Neuronal stem cell (in vitro differentiated cells): ENCODE results near the gene KCNAB2.
A peak's percentile ranks its signal among the peaks of the same experiment; 100 is the strongest.

Experiments used
- DNase-seq: peaks from one replicate; pipeline ENCODE4 v3.0.0-alpha.2; 2013; ENCODE audit warnings: low spot score
- H2AFZ ChIP-seq: one replicate; pipeline ENCODE4 v1.6.1; 2013; ENCODE audit warnings: mild to moderate bottlenecking, low read length, inconsistent platforms
- H2AK5ac ChIP-seq: 2 replicates; pipeline ENCODE4 v1.6.1; 2013; ENCODE audit warnings: low read depth, mild to moderate bottlenecking, inconsistent platforms, low read length, moderate library complexity, mixed read lengths
- H2BK120ac ChIP-seq: 2 replicates; pipeline ENCODE4 v1.6.1; 2013; ENCODE audit warnings: low read depth, mild to moderate bottlenecking, inconsistent platforms, low read length, moderate library complexity, mixed read lengths
- H2BK12ac ChIP-seq: one replicate; pipeline ENCODE4 v1.6.1; 2013; ENCODE audit warnings: low read length, inconsistent platforms
- H2BK15ac ChIP-seq: 2 replicates; pipeline ENCODE4 v1.6.1; 2013; ENCODE audit warnings: mild to moderate bottlenecking, low read length, inconsistent platforms, mixed read lengths
- H2BK5ac ChIP-seq: one replicate; pipeline ENCODE4 v1.6.1; 2013; ENCODE audit warnings: inconsistent platforms, mild to moderate bottlenecking, low read length, moderate library complexity
- H3K14ac ChIP-seq: one replicate; pipeline ENCODE4 v1.6.1; 2013; ENCODE audit warnings: low read length, inconsistent platforms
- H3K18ac ChIP-seq: 2 replicates; pipeline ENCODE4 v1.6.1; 2013; ENCODE audit warnings: low read length, inconsistent platforms
- H3K23ac ChIP-seq: 2 replicates; pipeline ENCODE4 v1.6.1; 2013; ENCODE audit warnings: low read depth, mild to moderate bottlenecking, mixed read lengths, low read length, inconsistent platforms; ENCODE audit not compliant: poor library complexity
- H3K27ac ChIP-seq: replicated peaks from 3 replicates; pipeline ENCODE4 v1.5.1; 2013; ENCODE audit warnings: low read length, inconsistent platforms
- H3K27me3 ChIP-seq, 3 experiments: 2 replicates each; pipeline ENCODE4 v1.6.1; 2013; ENCODE audit warnings: low read length in 3 of 3, mild to moderate bottlenecking in 2 of 3, inconsistent platforms in 1 of 3, low read depth in 1 of 3, mixed read lengths in 1 of 3, moderate library complexity in 1 of 3; ENCODE audit not compliant: control insufficient read depth in 3 of 3, insufficient read depth in 3 of 3
- H3K36me3 ChIP-seq, 2 donors: replicated peaks in 1 of 2; 2 replicates each; pipeline ENCODE4 v1.6.1; 2013; ENCODE audit warnings: low read length in 2 of 2; ENCODE audit not compliant: control insufficient read depth in 2 of 2, insufficient read depth in 2 of 2
- H3K4ac ChIP-seq: 2 replicates; pipeline ENCODE4 v1.6.1; 2013; ENCODE audit warnings: inconsistent platforms, mild to moderate bottlenecking, low read length, moderate library complexity
- H3K4me1 ChIP-seq, 2 donors: 1 replicate in 1 of 2; 2 replicates in 1 of 2; pipeline ENCODE4 v1.6.1; 2013; ENCODE audit warnings: low read length in 2 of 2, low read depth in 1 of 2; ENCODE audit not compliant: control insufficient read depth in 2 of 2, insufficient read depth in 1 of 2
- H3K4me2 ChIP-seq: one replicate; pipeline ENCODE4 v1.6.1; 2013; ENCODE audit warnings: mild to moderate bottlenecking, low read length, inconsistent platforms; ENCODE audit not compliant: insufficient read depth, poor library complexity, severe bottlenecking
- H3K4me3 ChIP-seq, 2 donors: 2 replicates each; pipeline ENCODE4 v1.5.1; 2013; ENCODE audit warnings: low read length in 2 of 2, mild to moderate bottlenecking in 2 of 2, inconsistent platforms in 1 of 2, moderate library complexity in 1 of 2
- H3K79me1 ChIP-seq: one replicate; pipeline ENCODE4 v1.6.1; 2013; ENCODE audit warnings: low read depth, mild to moderate bottlenecking, inconsistent platforms, low read length, moderate library complexity
- H3K9ac ChIP-seq: one replicate; pipeline ENCODE4 v1.6.1; 2013; ENCODE audit warnings: mild to moderate bottlenecking, low read depth, low read length, inconsistent platforms; ENCODE audit not compliant: poor library complexity
- H3K9me3 ChIP-seq, 2 donors: replicated peaks in 1 of 2; 2 replicates each; pipeline versions ENCODE3 to v1.6.1; 2013; ENCODE audit warnings: low read length in 2 of 2, mild to moderate bottlenecking in 2 of 2, inconsistent platforms in 1 of 2, low read depth in 1 of 2, mixed read lengths in 1 of 2, moderate library complexity in 1 of 2; ENCODE audit not compliant: control insufficient read depth in 2 of 2, insufficient read depth in 1 of 2
- H4K8ac ChIP-seq: one replicate; pipeline ENCODE4 v1.6.1; 2013; ENCODE audit warnings: low read depth, mild to moderate bottlenecking, inconsistent platforms, low read length, moderate library complexity
- H4K91ac ChIP-seq: one replicate; pipeline ENCODE4 v1.6.1; 2013; ENCODE audit warnings: low read length, low read depth, mild to moderate bottlenecking, inconsistent platforms; ENCODE audit not compliant: poor library complexity
- WGBS, 2 donors: extraction: QIAGEN DNeasy Blood & Tissue Kit; methylation state at CpG; one replicate each; pipeline ENCODE4 v1.1.7; 2013; ENCODE audit warnings: missing lambda C conversion rate in 2 of 2, mixed read lengths in 1 of 2; ENCODE audit not compliant: insufficient read length in 2 of 2, insufficient replicate concordance in 1 of 2; ENCODE audit errors: extremely low coverage in 2 of 2; 5-methylcytosine and 5-hydroxymethylcytosine counted together

KCNAB2 gene

GRCh38 chr1:6111571-6111970 is 65.9 kb downstream of the KCNAB2 start:
- DNase-seq: no peak
- Histone ChIP-seq H3K4me3 (no peak overlapping the region), H2AK5ac (peak overlapping the region; percentile 5)

GRCh38 chr1:6111991-6112689 is 66.5 kb downstream of the KCNAB2 start:
- whole genome bisulfite sequencing, 2 donors: no CpG with 5 or more reads among the region's 13 CpGs
- Histone ChIP-seq H3K9me3 (peaks cover 0 to 7% of the 10 kb centered on the region in 2 donors), H3K27ac (no peak overlapping the region), H2BK120ac (no peak overlapping the region), H3K4me1 (no peaks in the 10 kb centered on the region), H3K4ac (no peak overlapping the region), H3K4me3 (no peak overlapping the region), H2BK15ac (no peak overlapping the region), H3K14ac (no peak overlapping the region), H2BK5ac (no peak overlapping the region), H3K79me1 (no peaks in the 10 kb centered on the region), H3K36me3 (no peaks in the 10 kb centered on the region), H4K8ac (no peak overlapping the region), H2AFZ (no peak overlapping the region), H2AK5ac (peak overlapping the region; percentile 5), H4K91ac (no peak overlapping the region), H3K23ac (no peak overlapping the region), H3K4me2 (no peak overlapping the region), H3K27me3 (peaks cover 0 to 7% (median 0%) of the 10 kb centered on the region in 3 experiments), H2BK12ac (no peak overlapping the region), H3K9ac (peak overlapping the region; percentile 9), H3K18ac (no peak overlapping the region)
- DNase-seq: no peak

More at GRCh38 chr1:6111571-6111970, 65.9 kb downstream of the KCNAB2 start:
- Histone ChIP-seq H3K4ac (no peak overlapping the region), H2AFZ (no peak overlapping the region), H3K27ac (no peak overlapping the region), H2BK12ac (no peak overlapping the region), H3K14ac (no peak overlapping the region), H3K27me3 (peaks cover 0 to 7% (median 0%) of the 10 kb centered on the region in 3 experiments), H3K9ac (peak overlapping the region; percentile 9), H2BK15ac (no peak overlapping the region), H3K23ac (peak overlapping the region; percentile 16), H3K4me2 (no peak overlapping the region), H4K8ac (no peak overlapping the region), H3K4me1 (no peaks in the 10 kb centered on the region), H2BK5ac (no peak overlapping the region), H3K18ac (no peak overlapping the region), H2BK120ac (no peak overlapping the region), H3K9me3 (peaks cover 0 to 7% of the 10 kb centered on the region in 2 donors), H3K36me3 (no peaks in the 10 kb centered on the region), H3K79me1 (no peaks in the 10 kb centered on the region), H4K91ac (no peak overlapping the region)
- WGBS, 2 donors: no CpG with 5 or more reads among the region's 24 CpGs

- Histone ChIP-seq H2AK5ac (no peak overlapping the region), H3K36me3 (no peaks in the 10 kb centered on the region), H2AFZ (no peak overlapping the region), H3K27me3 (peaks cover 0 to 7% (median 0%) of the 10 kb centered on the region in 3 experiments), H2BK12ac (no peak overlapping the region), H2BK120ac (no peak overlapping the region), H3K4me1 (no peaks in the 10 kb centered on the region), H2BK15ac (no peak overlapping the region), H3K79me1 (no peaks in the 10 kb centered on the region), H3K4me2 (no peak overlapping the region), H2BK5ac (no peak overlapping the region), H3K14ac (no peak overlapping the region), H3K23ac (no peak overlapping the region), H3K9me3 (peaks cover 0 to 5% of the 10 kb centered on the region in 2 donors), H3K9ac (no peak overlapping the region), H3K4me3 (no peak overlapping the region), H4K91ac (no peak overlapping the region), H3K27ac (no peak overlapping the region), H3K4ac (no peak overlapping the region), H4K8ac (no peak overlapping the region), H3K18ac (no peak overlapping the region)
- DNase-seq: no peak
- WGBS, 2 donors: no CpG with 5 or more reads among the region's 5 CpGs
Measured at GRCh38 chr1:6112690-6113005, 67.0 kb downstream of the KCNAB2 start.

GRCh38 chr1:6113116-6113515 is 67.4 kb downstream of the KCNAB2 start:
- no peak overlapping the region for H3K4me2 ChIP-seq
- H4K8ac ChIP-seq: no peak overlapping the region
- H3K23ac ChIP-seq: no peak overlapping the region
- no peaks in the 10 kb centered on the region for H3K4me1 ChIP-seq
- H3K79me1 ChIP-seq: no peaks in the 10 kb centered on the region
- H2BK120ac ChIP-seq: no peak overlapping the region
- WGBS, 2 donors: no CpG with 5 or more reads among the region's 10 CpGs
- H2AK5ac ChIP-seq: no peak overlapping the region
- H2BK5ac ChIP-seq: no peak overlapping the region
- H3K18ac ChIP-seq: no peak overlapping the region
- H3K4me3 ChIP-seq: no peak overlapping the region
- no peaks in the 10 kb centered on the region for H3K36me3 ChIP-seq
- H2BK12ac ChIP-seq: no peak overlapping the region
- H3K9ac ChIP-seq: no peak overlapping the region
- no peak overlapping the region for H2AFZ ChIP-seq
- DNase-seq: no peak
- no peak overlapping the region for H2BK15ac ChIP-seq
- H3K14ac ChIP-seq: peak overlapping the region; percentile 56
- H3K4ac ChIP-seq: no peak overlapping the region
- peaks cover 0 to 3% of the 10 kb centered on the region in 2 donors for H3K9me3 ChIP-seq
- H3K27me3 ChIP-seq: peaks cover 0 to 7% (median 0%) of the 10 kb centered on the region in 3 experiments
- H4K91ac ChIP-seq: no peak overlapping the region
- no peak overlapping the region for H3K27ac ChIP-seq
